ENCODE results near the gene SLC2A5. TPM values are rescaled to one million over a fixed set of nuclear protein-coding genes. Genes with fewer than 3 reads are reported as not detected.

The SLC2A5 gene
- total and polyA plus RNA-seq, 9 of the 15 experiments (the other 6 are each of a cell fraction or from before 2014, with no cell fraction given): 0.08 TPM; not detected in 8

DNA sequence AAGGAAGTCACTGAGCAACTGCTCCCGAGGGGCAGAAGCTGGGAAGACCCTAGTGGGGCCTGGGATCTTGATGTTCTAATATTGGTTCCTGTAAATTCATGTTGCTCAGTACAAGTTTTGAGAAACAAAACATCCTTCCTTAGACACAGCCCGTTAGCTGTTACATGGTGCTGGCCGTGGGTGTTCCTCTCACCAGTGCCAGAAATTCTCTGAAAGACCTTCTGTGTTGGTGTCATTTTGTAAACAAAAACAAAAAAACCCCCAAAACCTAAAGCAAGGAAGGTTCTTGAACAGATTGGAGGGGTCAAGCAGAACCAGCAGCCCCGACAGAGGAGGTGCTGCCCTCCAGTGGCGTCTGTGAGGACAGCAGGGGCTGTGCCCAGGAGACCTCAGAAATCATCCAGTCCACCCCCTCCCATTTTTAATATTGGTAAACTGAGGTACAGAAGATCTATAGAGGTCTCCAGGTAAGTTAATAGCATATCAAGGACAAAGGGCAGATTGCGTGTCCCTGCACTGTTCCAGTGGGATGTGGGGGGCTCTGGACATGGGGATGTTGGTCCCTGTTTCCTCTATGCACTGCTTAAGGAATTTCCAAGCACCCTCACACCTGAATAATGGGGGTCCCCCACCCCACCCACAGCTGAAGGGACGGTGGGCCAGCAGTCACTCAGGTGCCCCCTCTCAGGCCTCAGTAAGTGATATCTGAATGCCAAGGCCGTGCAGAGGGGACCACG is 81.4 kb downstream of the SLC2A5 start (continued):
- TF ChIP-seq, protein P1, sequence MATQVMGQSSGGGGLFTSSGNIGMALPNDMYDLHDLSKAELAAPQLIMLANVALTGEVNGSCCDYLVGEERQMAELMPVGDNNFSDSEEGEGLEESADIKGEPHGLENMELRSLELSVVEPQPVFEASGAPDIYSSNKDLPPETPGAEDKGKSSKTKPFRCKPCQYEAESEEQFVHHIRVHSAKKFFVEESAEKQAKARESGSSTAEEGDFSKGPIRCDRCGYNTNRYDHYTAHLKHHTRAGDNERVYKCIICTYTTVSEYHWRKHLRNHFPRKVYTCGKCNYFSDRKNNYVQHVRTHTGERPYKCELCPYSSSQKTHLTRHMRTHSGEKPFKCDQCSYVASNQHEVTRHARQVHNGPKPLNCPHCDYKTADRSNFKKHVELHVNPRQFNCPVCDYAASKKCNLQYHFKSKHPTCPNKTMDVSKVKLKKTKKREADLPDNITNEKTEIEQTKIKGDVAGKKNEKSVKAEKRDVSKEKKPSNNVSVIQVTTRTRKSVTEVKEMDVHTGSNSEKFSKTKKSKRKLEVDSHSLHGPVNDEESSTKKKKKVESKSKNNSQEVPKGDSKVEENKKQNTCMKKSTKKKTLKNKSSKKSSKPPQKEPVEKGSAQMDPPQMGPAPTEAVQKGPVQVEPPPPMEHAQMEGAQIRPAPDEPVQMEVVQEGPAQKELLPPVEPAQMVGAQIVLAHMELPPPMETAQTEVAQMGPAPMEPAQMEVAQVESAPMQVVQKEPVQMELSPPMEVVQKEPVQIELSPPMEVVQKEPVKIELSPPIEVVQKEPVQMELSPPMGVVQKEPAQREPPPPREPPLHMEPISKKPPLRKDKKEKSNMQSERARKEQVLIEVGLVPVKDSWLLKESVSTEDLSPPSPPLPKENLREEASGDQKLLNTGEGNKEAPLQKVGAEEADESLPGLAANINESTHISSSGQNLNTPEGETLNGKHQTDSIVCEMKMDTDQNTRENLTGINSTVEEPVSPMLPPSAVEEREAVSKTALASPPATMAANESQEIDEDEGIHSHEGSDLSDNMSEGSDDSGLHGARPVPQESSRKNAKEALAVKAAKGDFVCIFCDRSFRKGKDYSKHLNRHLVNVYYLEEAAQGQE (IDR thresholded peaks at IDR 0.05; ENCODE audit: borderline replicate concordance): peak; percentile 70; the same call in 1 of the 2 replicates
- TF ChIP-seq, protein P1 (CRISPR knock-in tag; IDR thresholded peaks at IDR 0.05; ENCODE audit: low read depth): no peak
- TF ChIP-seq ELF1 (tag; IDR thresholded peaks at IDR 0.05): no peak
- 0 out of 4 replicates have a peak, but pooled peaks of 1 of the 2 experiments have one; percentile 24 for TF ChIP-seq MAZ (CRISPR knock-in tag; conservative IDR thresholded peaks at IDR 0.05 in 1 of 2, IDR thresholded peaks at IDR 0.05 in 1 of 2)
- TF ChIP-seq, protein P2, sequence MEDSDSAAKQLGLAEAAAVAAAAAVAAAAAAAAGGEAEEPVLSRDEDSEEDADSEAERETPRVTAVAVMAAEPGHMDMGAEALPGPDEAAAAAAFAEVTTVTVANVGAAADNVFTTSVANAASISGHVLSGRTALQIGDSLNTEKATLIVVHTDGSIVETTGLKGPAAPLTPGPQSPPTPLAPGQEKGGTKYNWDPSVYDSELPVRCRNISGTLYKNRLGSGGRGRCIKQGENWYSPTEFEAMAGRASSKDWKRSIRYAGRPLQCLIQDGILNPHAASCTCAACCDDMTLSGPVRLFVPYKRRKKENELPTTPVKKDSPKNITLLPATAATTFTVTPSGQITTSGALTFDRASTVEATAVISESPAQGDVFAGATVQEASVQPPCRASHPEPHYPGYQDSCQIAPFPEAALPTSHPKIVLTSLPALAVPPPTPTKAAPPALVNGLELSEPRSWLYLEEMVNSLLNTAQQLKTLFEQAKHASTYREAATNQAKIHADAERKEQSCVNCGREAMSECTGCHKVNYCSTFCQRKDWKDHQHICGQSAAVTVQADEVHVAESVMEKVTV (CRISPR knock-in tag; IDR thresholded peaks at IDR 0.05): peak; percentile 40; the same call in 1 of the 2 replicates
- TF ChIP-seq, protein P3, sequence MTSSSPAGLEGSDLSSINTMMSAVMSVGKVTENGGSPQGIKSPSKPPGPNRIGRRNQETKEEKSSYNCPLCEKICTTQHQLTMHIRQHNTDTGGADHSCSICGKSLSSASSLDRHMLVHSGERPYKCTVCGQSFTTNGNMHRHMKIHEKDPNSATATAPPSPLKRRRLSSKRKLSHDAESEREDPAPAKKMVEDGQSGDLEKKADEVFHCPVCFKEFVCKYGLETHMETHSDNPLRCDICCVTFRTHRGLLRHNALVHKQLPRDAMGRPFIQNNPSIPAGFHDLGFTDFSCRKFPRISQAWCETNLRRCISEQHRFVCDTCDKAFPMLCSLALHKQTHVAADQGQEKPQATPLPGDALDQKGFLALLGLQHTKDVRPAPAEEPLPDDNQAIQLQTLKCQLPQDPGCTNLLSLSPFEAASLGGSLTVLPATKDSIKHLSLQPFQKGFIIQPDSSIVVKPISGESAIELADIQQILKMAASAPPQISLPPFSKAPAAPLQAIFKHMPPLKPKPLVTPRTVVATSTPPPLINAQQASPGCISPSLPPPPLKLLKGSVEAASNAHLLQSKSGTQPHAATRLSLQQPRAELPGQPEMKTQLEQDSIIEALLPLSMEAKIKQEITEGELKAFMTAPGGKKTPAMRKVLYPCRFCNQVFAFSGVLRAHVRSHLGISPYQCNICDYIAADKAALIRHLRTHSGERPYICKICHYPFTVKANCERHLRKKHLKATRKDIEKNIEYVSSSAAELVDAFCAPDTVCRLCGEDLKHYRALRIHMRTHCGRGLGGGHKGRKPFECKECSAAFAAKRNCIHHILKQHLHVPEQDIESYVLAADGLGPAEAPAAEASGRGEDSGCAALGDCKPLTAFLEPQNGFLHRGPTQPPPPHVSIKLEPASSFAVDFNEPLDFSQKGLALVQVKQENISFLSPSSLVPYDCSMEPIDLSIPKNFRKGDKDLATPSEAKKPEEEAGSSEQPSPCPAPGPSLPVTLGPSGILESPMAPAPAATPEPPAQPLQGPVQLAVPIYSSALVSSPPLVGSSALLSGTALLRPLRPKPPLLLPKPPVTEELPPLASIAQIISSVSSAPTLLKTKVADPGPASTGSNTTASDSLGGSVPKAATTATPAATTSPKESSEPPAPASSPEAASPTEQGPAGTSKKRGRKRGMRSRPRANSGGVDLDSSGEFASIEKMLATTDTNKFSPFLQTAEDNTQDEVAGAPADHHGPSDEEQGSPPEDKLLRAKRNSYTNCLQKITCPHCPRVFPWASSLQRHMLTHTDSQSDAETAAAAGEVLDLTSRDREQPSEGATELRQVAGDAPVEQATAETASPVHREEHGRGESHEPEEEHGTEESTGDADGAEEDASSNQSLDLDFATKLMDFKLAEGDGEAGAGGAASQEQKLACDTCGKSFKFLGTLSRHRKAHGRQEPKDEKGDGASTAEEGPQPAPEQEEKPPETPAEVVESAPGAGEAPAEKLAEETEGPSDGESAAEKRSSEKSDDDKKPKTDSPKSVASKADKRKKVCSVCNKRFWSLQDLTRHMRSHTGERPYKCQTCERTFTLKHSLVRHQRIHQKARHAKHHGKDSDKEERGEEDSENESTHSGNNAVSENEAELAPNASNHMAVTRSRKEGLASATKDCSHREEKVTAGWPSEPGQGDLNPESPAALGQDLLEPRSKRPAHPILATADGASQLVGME (CRISPR knock-in tag; IDR thresholded peaks at IDR 0.05): no peak
- TF ChIP-seq DNMT1 (IDR thresholded peaks at IDR 0.05): no peak
- no peak for TF ChIP-seq FOXK2 (conservative IDR thresholded peaks at IDR 0.05 in 1 of 2, IDR thresholded peaks at IDR 0.05 in 1 of 2; ENCODE audit: low read depth in 2 of 2)
- TF ChIP-seq, protein P4, sequence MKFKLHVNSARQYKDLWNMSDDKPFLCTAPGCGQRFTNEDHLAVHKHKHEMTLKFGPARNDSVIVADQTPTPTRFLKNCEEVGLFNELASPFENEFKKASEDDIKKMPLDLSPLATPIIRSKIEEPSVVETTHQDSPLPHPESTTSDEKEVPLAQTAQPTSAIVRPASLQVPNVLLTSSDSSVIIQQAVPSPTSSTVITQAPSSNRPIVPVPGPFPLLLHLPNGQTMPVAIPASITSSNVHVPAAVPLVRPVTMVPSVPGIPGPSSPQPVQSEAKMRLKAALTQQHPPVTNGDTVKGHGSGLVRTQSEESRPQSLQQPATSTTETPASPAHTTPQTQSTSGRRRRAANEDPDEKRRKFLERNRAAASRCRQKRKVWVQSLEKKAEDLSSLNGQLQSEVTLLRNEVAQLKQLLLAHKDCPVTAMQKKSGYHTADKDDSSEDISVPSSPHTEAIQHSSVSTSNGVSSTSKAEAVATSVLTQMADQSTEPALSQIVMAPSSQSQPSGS (CRISPR knock-in tag; IDR thresholded peaks at IDR 0.05): no peak
